ENCODE measurements around the gene NCK2. TPM values are rescaled to one million over a fixed set of nuclear protein-coding genes. Genes with fewer than 3 reads are reported as not detected.

NCK2 gene
- total RNA-seq, 5 donors from 2014 or later (not counting 1 experiment from before 2014, with no cell fraction given) = 97.7 to 154 (median 120) TPM

- Mint-ChIP-seq H3K27me3 (no peaks in the 10 kb centered on the region), H3K36me3 (peaks cover 65% of the 10 kb centered on the region), H3K4me3 (peak overlapping the region in 2 of 3 donors; percentile 10 to 62), H3K9me3 (peaks cover 3 to 14% (median 4%) of the 10 kb centered on the region in 3 donors), H3K4me1 (peaks cover 82 to 91% (median 89%) of the 10 kb centered on the region in 3 donors), H3K27ac (peak overlapping the region; percentile 78 to 79)
- H3K27ac ChIP-seq (ENCODE audit: low read length) = peak overlapping the region; percentile 10
- H3K4me3 ChIP-seq (ENCODE audit: control insufficient read depth in 1 of 2, extremely low read depth in 1 of 2, low read length in 1 of 2) = no peak overlapping the region
- peaks cover 8 to 51% of the 10 kb centered on the region in 2 experiments for H3K4me1 ChIP-seq (ENCODE audit: control insufficient read depth in 1 of 2, extremely low read depth in 1 of 2, insufficient read depth in 2 of 2, low read length in 2 of 2)
- H3K9me3 ChIP-seq = no peaks in the 10 kb centered on the region
- POLR2A ChIA-PET = no interaction called here
- DNase-seq (no peak), ATAC-seq (replicated peaks in 1 of 4) (no peak)
- peaks cover 8 to 55% of the 10 kb centered on the region in 2 donors for H3K36me3 ChIP-seq (ENCODE audit: control insufficient read depth in 2 of 2, extremely low read depth in 1 of 2, insufficient read depth in 1 of 2, low read length in 1 of 2)
- no peaks in the 10 kb centered on the region for H3K27me3 ChIP-seq (replicated peaks in 1 of 2; ENCODE audit: control insufficient read depth in 2 of 2, extremely low read depth in 1 of 2, insufficient read depth in 2 of 2, low read length in 1 of 2)
- WGBS (ENCODE audit: insufficient coverage) = 100% methylated on average over 1 of the region's 1 CpG
- CTCF ChIA-PET = interaction anchor here in 1 of 2 donors (0.6 kb wide), 1 partner anchor 34 kb away, joined by 3 read pairs; no protein-coding TSS in a partner anchor
Measured at GRCh38 chr2:105886029-105886454, 141.3 kb downstream of the NCK2 start.

GRCh38 chr2:105886687-105887086 is 142.0 kb downstream of the NCK2 start:
- no peak overlapping the region for H3K27ac ChIP-seq (ENCODE audit: low read length)
- no peaks in the 10 kb centered on the region for H3K27me3 ChIP-seq (replicated peaks in 1 of 2; ENCODE audit: control insufficient read depth in 2 of 2, extremely low read depth in 1 of 2, insufficient read depth in 2 of 2, low read length in 1 of 2)
- CTCF ChIA-PET = no interaction called here
- peak overlapping the region in 2 of 3 donors; percentile 4 to 62 for H3K4me3 Mint-ChIP-seq
- DNase-seq (no peak), ATAC-seq (replicated peaks in 1 of 4) (no peak)
- no peak overlapping the region for H3K4me3 ChIP-seq (ENCODE audit: control insufficient read depth in 1 of 2, extremely low read depth in 1 of 2, low read length in 1 of 2)
- H3K27me3 Mint-ChIP-seq = no peaks in the 10 kb centered on the region
- H3K4me1 ChIP-seq (ENCODE audit: control insufficient read depth in 1 of 2, extremely low read depth in 1 of 2, insufficient read depth in 2 of 2, low read length in 2 of 2) = peaks cover 8 to 55% of the 10 kb centered on the region in 2 experiments
- POLR2A ChIA-PET = no interaction called here
- H3K9me3 Mint-ChIP-seq = peaks cover 3 to 14% (median 4%) of the 10 kb centered on the region in 3 donors
- H3K36me3 Mint-ChIP-seq = peaks cover 61% of the 10 kb centered on the region
- peaks cover 4 to 48% of the 10 kb centered on the region in 2 donors for H3K36me3 ChIP-seq (ENCODE audit: control insufficient read depth in 2 of 2, extremely low read depth in 1 of 2, insufficient read depth in 1 of 2, low read length in 1 of 2)
- H3K9me3 ChIP-seq = no peaks in the 10 kb centered on the region
- no CpG with 5 or more reads among the region's 2 CpGs for WGBS (ENCODE audit: insufficient coverage)
- peaks cover 86 to 91% (median 89%) of the 10 kb centered on the region in 3 donors for H3K4me1 Mint-ChIP-seq
- H3K27ac Mint-ChIP-seq = peak overlapping the region; percentile 56 to 78

- H3K27me3 ChIP-seq (replicated peaks in 1 of 2; ENCODE audit: control insufficient read depth in 2 of 2, extremely low read depth in 1 of 2, insufficient read depth in 2 of 2, low read length in 1 of 2) = no peaks in the 10 kb centered on the region
- Mint-ChIP-seq H3K36me3 (peaks cover 56% of the 10 kb centered on the region), H3K27ac (peak overlapping the region; percentile 56 to 78), H3K4me3 (peak overlapping the region in 1 of 3 donors; percentile 62), H3K27me3 (no peaks in the 10 kb centered on the region), H3K9me3 (peaks cover 3 to 14% (median 4%) of the 10 kb centered on the region in 3 donors), H3K4me1 (peaks cover 80 to 85% (median 84%) of the 10 kb centered on the region in 3 donors)
- H3K27ac ChIP-seq (ENCODE audit: low read length) = peak overlapping the region; percentile 34
- CTCF ChIA-PET = no interaction called here
- POLR2A ChIA-PET = no interaction called here
- peaks cover 0 to 42% of the 10 kb centered on the region in 2 donors for H3K36me3 ChIP-seq (ENCODE audit: control insufficient read depth in 2 of 2, extremely low read depth in 1 of 2, insufficient read depth in 1 of 2, low read length in 1 of 2)
- no peak for DNase-seq
- H3K4me1 ChIP-seq (ENCODE audit: control insufficient read depth in 1 of 2, extremely low read depth in 1 of 2, insufficient read depth in 2 of 2, low read length in 2 of 2) = peaks cover 8 to 52% of the 10 kb centered on the region in 2 experiments
- no peak overlapping the region for H3K4me3 ChIP-seq (ENCODE audit: control insufficient read depth in 1 of 2, extremely low read depth in 1 of 2, low read length in 1 of 2)
- H3K9me3 ChIP-seq = no peaks in the 10 kb centered on the region
- ATAC-seq (replicated peaks in 1 of 4) = no peak
- no CpG with 5 or more reads among the region's 3 CpGs for WGBS (ENCODE audit: insufficient coverage)
Measured at GRCh38 chr2:105887256-105887655, 142.5 kb downstream of the NCK2 start.

- Mint-ChIP-seq H3K27ac (peak overlapping the region; percentile 1 to 50), H3K4me3 (peak overlapping the region in 1 of 3 donors; percentile 62), H3K9me3 (peaks cover 3 to 14% (median 4%) of the 10 kb centered on the region in 3 donors), H3K4me1 (peaks cover 68 to 71% (median 71%) of the 10 kb centered on the region in 3 donors), H3K36me3 (peaks cover 45% of the 10 kb centered on the region), H3K27me3 (no peaks in the 10 kb centered on the region)
- peaks cover 8 to 43% of the 10 kb centered on the region in 2 experiments for H3K4me1 ChIP-seq (ENCODE audit: control insufficient read depth in 1 of 2, extremely low read depth in 1 of 2, insufficient read depth in 2 of 2, low read length in 2 of 2)
- no peaks in the 10 kb centered on the region for H3K27me3 ChIP-seq (replicated peaks in 1 of 2; ENCODE audit: control insufficient read depth in 2 of 2, extremely low read depth in 1 of 2, insufficient read depth in 2 of 2, low read length in 1 of 2)
- no peak overlapping the region for H3K4me3 ChIP-seq (ENCODE audit: control insufficient read depth in 1 of 2, extremely low read depth in 1 of 2, low read length in 1 of 2)
- 100% methylated on average over 2 of the region's 2 CpGs for WGBS (ENCODE audit: insufficient coverage)
- H3K27ac ChIP-seq (ENCODE audit: low read length) = no peak overlapping the region
- ChIA-PET POLR2A (no interaction called here), CTCF (interaction anchor here in 1 of 2 donors (1.1 kb wide), 1 partner anchor 37 kb away, joined by 5 read pairs; no protein-coding TSS in a partner anchor)
- no peaks in the 10 kb centered on the region for H3K9me3 ChIP-seq
- peaks cover 4 to 39% of the 10 kb centered on the region in 2 donors for H3K36me3 ChIP-seq (ENCODE audit: control insufficient read depth in 2 of 2, extremely low read depth in 1 of 2, insufficient read depth in 1 of 2, low read length in 1 of 2)
- DNase-seq (peak in 7 of 35 experiments; percentile 10 to 51 (median 17)), ATAC-seq (replicated peaks in 1 of 4) (peak in 3 of 4 experiments; percentile 26 to 44 (median 36))
Measured at GRCh38 chr2:105888625-105889024, 143.9 kb downstream of the NCK2 start.

- no CpG with 5 or more reads among the region's 3 CpGs for WGBS (ENCODE audit: insufficient coverage)
- Mint-ChIP-seq H3K4me1 (peaks cover 64 to 67% (median 66%) of the 10 kb centered on the region in 3 donors), H3K9me3 (peaks cover 3 to 14% (median 4%) of the 10 kb centered on the region in 3 donors), H3K36me3 (peaks cover 47% of the 10 kb centered on the region), H3K27ac (peak overlapping the region; percentile 1 to 50), H3K27me3 (no peaks in the 10 kb centered on the region), H3K4me3 (no peak overlapping the region)
- Histone ChIP-seq H3K27ac (ENCODE audit: low read length) (no peak overlapping the region), H3K9me3 (no peaks in the 10 kb centered on the region), H3K4me3 (ENCODE audit: control insufficient read depth in 1 of 2, extremely low read depth in 1 of 2, low read length in 1 of 2) (no peak overlapping the region), H3K4me1 (ENCODE audit: control insufficient read depth in 1 of 2, extremely low read depth in 1 of 2, insufficient read depth in 2 of 2, low read length in 2 of 2) (peaks cover 5 to 39% of the 10 kb centered on the region in 2 experiments), H3K36me3 (ENCODE audit: control insufficient read depth in 2 of 2, extremely low read depth in 1 of 2, insufficient read depth in 1 of 2, low read length in 1 of 2) (peaks cover 4 to 39% of the 10 kb centered on the region in 2 donors), H3K27me3 (replicated peaks in 1 of 2; ENCODE audit: control insufficient read depth in 2 of 2, extremely low read depth in 1 of 2, insufficient read depth in 2 of 2, low read length in 1 of 2) (no peaks in the 10 kb centered on the region)
- DNase-seq = no peak
- CTCF ChIA-PET = interaction anchor here in 1 of 2 donors (1.1 kb wide), 1 partner anchor 37 kb away, joined by 5 read pairs; no protein-coding TSS in a partner anchor
- no peak for ATAC-seq (replicated peaks in 1 of 4)
- POLR2A ChIA-PET = no interaction called here
Measured at GRCh38 chr2:105889046-105889445, 144.3 kb downstream of the NCK2 start.

- peaks cover 61 to 63% (median 62%) of the 10 kb centered on the region in 3 donors for H3K4me1 Mint-ChIP-seq
- Histone ChIP-seq H3K27ac (ENCODE audit: low read length) (peak overlapping the region; percentile 13), H3K27me3 (replicated peaks in 1 of 2; ENCODE audit: control insufficient read depth in 2 of 2, extremely low read depth in 1 of 2, insufficient read depth in 2 of 2, low read length in 1 of 2) (no peaks in the 10 kb centered on the region), H3K4me3 (ENCODE audit: control insufficient read depth in 1 of 2, extremely low read depth in 1 of 2, low read length in 1 of 2) (no peak overlapping the region), H3K4me1 (ENCODE audit: control insufficient read depth in 1 of 2, extremely low read depth in 1 of 2, insufficient read depth in 2 of 2, low read length in 2 of 2) (peaks cover 2 to 37% of the 10 kb centered on the region in 2 experiments), H3K36me3 (ENCODE audit: control insufficient read depth in 2 of 2, extremely low read depth in 1 of 2, insufficient read depth in 1 of 2, low read length in 1 of 2) (peaks cover 12 to 49% of the 10 kb centered on the region in 2 donors), H3K9me3 (no peaks in the 10 kb centered on the region)
- no peak for ATAC-seq (replicated peaks in 1 of 4)
- ChIA-PET POLR2A (interaction anchor here (0.7 kb wide), 2 partner anchors 66 to 238 kb away, joined by 10 to 14 read pairs; no protein-coding TSS in a partner anchor), CTCF (no interaction called here)
- H3K27me3 Mint-ChIP-seq = no peaks in the 10 kb centered on the region
- H3K27ac Mint-ChIP-seq = peak overlapping the region; percentile 53 to 71
- H3K9me3 Mint-ChIP-seq = peaks cover 3 to 14% (median 4%) of the 10 kb centered on the region in 3 donors
- peak overlapping the region in 1 of 3 donors; percentile 4 for H3K4me3 Mint-ChIP-seq
- DNase-seq = no peak
- WGBS (ENCODE audit: insufficient coverage) = no CpG with 5 or more reads among the region's 2 CpGs
- peaks cover 55% of the 10 kb centered on the region for H3K36me3 Mint-ChIP-seq
Measured at GRCh38 chr2:105890111-105890510, 145.4 kb downstream of the NCK2 start.
